Measurements from ENCODE around the gene LIF.

LIF gene

GRCh38 chr22:30245985-30246813, at the start of gene LIF:
Gene LIF (minus strand): TSS chr22:30246759. CDS start chr22:30246695, 64 bp downstream.
- DNase-seq (ENCODE audit: extremely low read depth in 1 of 2, low read depth in 1 of 2) = peak in 1 of 2 donors; percentile 25

- no peak for DNase-seq (ENCODE audit: extremely low read depth in 1 of 2, low read depth in 1 of 2)
Measured at GRCh38 chr22:30296324-30296723, 49.8 kb upstream of the LIF start.

GRCh38 chr22:30295576-30295975, 49.0 kb upstream of the LIF start:
- DNase-seq (ENCODE audit: extremely low read depth in 1 of 2, low read depth in 1 of 2) = no peak

GRCh38 chr22:30294830-30295229, 48.3 kb upstream of the LIF start:
- no peak for DNase-seq (ENCODE audit: extremely low read depth in 1 of 2, low read depth in 1 of 2)

- DNase-seq (ENCODE audit: extremely low read depth in 1 of 2, low read depth in 1 of 2) = no peak
Measured at GRCh38 chr22:30294066-30294465, 47.5 kb upstream of the LIF start.

- DNase-seq (ENCODE audit: extremely low read depth in 1 of 2, low read depth in 1 of 2) = no peak
Measured at GRCh38 chr22:30293026-30293425, 46.5 kb upstream of the LIF start.

- no peak for DNase-seq (ENCODE audit: extremely low read depth in 1 of 2, low read depth in 1 of 2)
Measured at GRCh38 chr22:30292069-30292970, 45.8 kb upstream of the LIF start.

GRCh38 chr22:30291058-30291892, 44.7 kb upstream of the LIF start:
- DNase-seq (ENCODE audit: extremely low read depth in 1 of 2, low read depth in 1 of 2) = no peak

- no peak for DNase-seq (ENCODE audit: extremely low read depth in 1 of 2, low read depth in 1 of 2)
Measured at GRCh38 chr22:30290342-30291057, 43.9 kb upstream of the LIF start.

GRCh38 chr22:30289980-30290313, 43.4 kb upstream of the LIF start:
- no peak for DNase-seq (ENCODE audit: extremely low read depth in 1 of 2, low read depth in 1 of 2)

- peak; percentile 65 to 78 for DNase-seq (ENCODE audit: extremely low read depth in 1 of 2, low read depth in 1 of 2)
Measured at GRCh38 chr22:30289141-30289979, 42.8 kb upstream of the LIF start, which contains the start of gene CASTOR1. Gene CASTOR1 (minus strand): TSS chr22:30289505. CDS start chr22:30289497, 8 bp downstream.

GRCh38 chr22:30288419-30289140, 42.0 kb upstream of the LIF start:
- DNase-seq (ENCODE audit: extremely low read depth in 1 of 2, low read depth in 1 of 2) = no peak

GRCh38 chr22:30287648-30288418, 41.3 kb upstream of the LIF start:
- peak; percentile 77 to 82 for DNase-seq (ENCODE audit: extremely low read depth in 1 of 2, low read depth in 1 of 2)

- peak; percentile 72 to 82 for DNase-seq (ENCODE audit: extremely low read depth in 1 of 2, low read depth in 1 of 2)
Measured at GRCh38 chr22:30286813-30287647, 40.5 kb upstream of the LIF start.

GRCh38 chr22:30286331-30286730, 39.8 kb upstream of the LIF start:
- DNase-seq (ENCODE audit: extremely low read depth in 1 of 2, low read depth in 1 of 2) = no peak

- no peak for DNase-seq (ENCODE audit: extremely low read depth in 1 of 2, low read depth in 1 of 2)
Measured at GRCh38 chr22:30285846-30286200, 39.3 kb upstream of the LIF start.

GRCh38 chr22:30285176-30285845, 38.8 kb upstream of the LIF start:
- DNase-seq (ENCODE audit: extremely low read depth in 1 of 2, low read depth in 1 of 2) = no peak
